ENCODE measurements around the gene RRP12.

- TF ChIP-seq ZNF274 (IDR thresholded peaks at IDR 0.05; ENCODE audit: low read depth, low read length) (no peak), SUZ12 (IDR thresholded peaks at IDR 0.05; ENCODE audit: extremely low read depth, insufficient read depth, insufficient read length) (no peak)
Observed at GRCh38 chr10:97383159-97383558, 18.0 kb downstream of the RRP12 start.

Data from NT2/D1 (cell line).